HepG2 (cell line): ENCODE results near the gene SMAD6.

Experiments used
- POLR2A ChIP-seq, 2 experiments: IDR thresholded peaks; 2 replicates each; pipeline ENCODE4 v1.6.1; 2011; ENCODE audit warnings: low read depth in 2 of 2, low read length in 2 of 2, mild to moderate bottlenecking in 1 of 2, moderate library complexity in 1 of 2; ENCODE audit not compliant: insufficient read depth in 1 of 2
- ZNF766 ChIP-seq: sonication (generic); formaldehyde crosslinking; IDR thresholded peaks from 2 replicates; pipeline ENCODE4 v1.5.0; 2020; ENCODE audit warnings: missing genetic modification reagents, borderline replicate concordance

GRCh38 chr15:66703540-66703941, 1.5 kb downstream of the SMAD6 start:
- no peak for TF ChIP-seq POLR2A (IDR thresholded peaks at IDR 0.05; ENCODE audit: insufficient read depth in 1 of 2, low read depth in 2 of 2, low read length in 2 of 2)
- no peak for TF ChIP-seq ZNF766 (CRISPR knock-in tag)
